H1 (cell line): ENCODE results near the gene A2ML1. TPM values are rescaled to one million over a fixed set of nuclear protein-coding genes. Genes with fewer than 3 reads are reported as not detected.

Source experiments
- CTCF ChIA-PET: fragments of 300-600 bp; sonication (Branson Sonifier 250); formaldehyde crosslinking; loops from one replicate; lab custom pipeline; 2021; ENCODE audit not compliant: partially characterized antibody; lab: Charles Lee
- POLR2A ChIA-PET: fragments of 300-600 bp; sonication (Branson Sonifier 250); formaldehyde crosslinking; loops from one replicate; lab custom pipeline; 2021; ENCODE audit warnings: inconsistent platforms; ENCODE audit not compliant: partially characterized antibody; lab: Charles Lee
- DNase-seq, 2 experiments: peaks; one replicate each; pipeline versions ENCODE4 v3.0.0 to v3.0.0-alpha.2; 2010 to 2022; ENCODE audit warnings: low spot score in 2 of 2, low read depth in 1 of 2, mixed read lengths in 1 of 2
- FAIRE-seq: peaks from 2 replicates; lab custom pipeline; 2011; peaks lifted over from hg19 to GRCh38; lab: Jason Lieb, UNC
- H2AFZ ChIP-seq: 2 replicates; pipeline ENCODE4 v1.8.1; 2012; ENCODE audit warnings: low read length, inconsistent platforms
- H2AK5ac ChIP-seq: 2 replicates; pipeline ENCODE4 v1.6.1; 2013; ENCODE audit warnings: low read depth, low read length
- H2BK120ac ChIP-seq: replicated peaks from 2 replicates; pipeline ENCODE3; 2013; ENCODE audit warnings: low read depth, low read length, inconsistent platforms
- H2BK12ac ChIP-seq: 2 replicates; pipeline ENCODE4 v1.6.1; 2013; ENCODE audit warnings: low read depth, low read length
- H2BK15ac ChIP-seq: 2 replicates; pipeline ENCODE4 v1.6.1; 2013; ENCODE audit warnings: low read length
- H2BK20ac ChIP-seq: 2 replicates; pipeline ENCODE4 v1.6.1; 2013; ENCODE audit warnings: low read length
- H2BK5ac ChIP-seq: 2 replicates; pipeline ENCODE4 v1.6.1; 2013; ENCODE audit warnings: low read depth, low read length
- H3K14ac ChIP-seq: 2 replicates; pipeline ENCODE4 v1.6.1; 2013; ENCODE audit warnings: inconsistent platforms; ENCODE audit not compliant: insufficient read length
- H3K18ac ChIP-seq: 2 replicates; pipeline ENCODE4 v1.6.1; 2013; ENCODE audit warnings: low read length; ENCODE audit errors: extremely low read depth
- H3K23ac ChIP-seq: 2 replicates; pipeline ENCODE4 v1.6.1; 2013; ENCODE audit warnings: inconsistent platforms; ENCODE audit not compliant: insufficient read length
- H3K23me2 ChIP-seq: 2 replicates; pipeline ENCODE4 v1.6.1; 2013; ENCODE audit warnings: low read depth, low read length
- H3K27ac ChIP-seq: 2 replicates; pipeline ENCODE4 v1.6.1; 2011; ENCODE audit warnings: low read depth, low read length, inconsistent platforms
- H3K27me3 ChIP-seq, 4 experiments: replicated peaks in 1 of 4; 1 replicate in 1 of 4; 2 replicates in 3 of 4; pipeline versions ENCODE4 v1.6.1 to v1.8.1; 2011 to 2013; ENCODE audit warnings: low read length in 3 of 4, mild to moderate bottlenecking in 3 of 4, inconsistent platforms in 2 of 4, mixed read lengths in 2 of 4, moderate library complexity in 1 of 4; ENCODE audit not compliant: control insufficient read depth in 3 of 4, insufficient read depth in 3 of 4; ENCODE audit errors: extremely low read depth in 1 of 4
- H3K36me3 ChIP-seq, 4 experiments: 2 replicates each; pipeline versions ENCODE4 v1.6.1 to v1.8.1; 2011 to 2013; ENCODE audit warnings: mild to moderate bottlenecking in 4 of 4, low read length in 3 of 4, moderate library complexity in 2 of 4, control low read depth in 1 of 4, inconsistent platforms in 1 of 4; ENCODE audit not compliant: insufficient read depth in 4 of 4, control insufficient read depth in 2 of 4
- H3K4ac ChIP-seq: replicated peaks from 2 replicates; pipeline ENCODE3; 2013; ENCODE audit warnings: low read length, low read depth, mixed read lengths, inconsistent platforms; ENCODE audit not compliant: insufficient read length
- H3K4me1 ChIP-seq, 4 experiments: replicated peaks in 1 of 4; 1 replicate in 1 of 4; 2 replicates in 3 of 4; pipeline versions ENCODE4 v1.6.1 to v1.8.1; 2011 to 2013; ENCODE audit warnings: low read length in 3 of 4, inconsistent platforms in 2 of 4, mixed read lengths in 1 of 4; ENCODE audit not compliant: insufficient read depth in 4 of 4, control insufficient read depth in 3 of 4
- H3K4me2 ChIP-seq, 2 experiments: 2 replicates each; pipeline versions ENCODE4 v1.6.1 to v1.8.1; 2011 to 2013; ENCODE audit warnings: low read depth in 2 of 2, low read length in 2 of 2, control low read depth in 1 of 2, inconsistent platforms in 1 of 2, mild to moderate bottlenecking in 1 of 2; ENCODE audit not compliant: insufficient read depth in 1 of 2
- H3K4me3 ChIP-seq, 4 experiments: fragments of 200-600, 300-600 bp in 1 of 4; sonication (generic), shearing (Covaris generic), sonication (Bioruptor Twin) in 1 of 4; 2 replicates each; pipeline versions ENCODE4 v1.5.1 to v1.8.1; 2011 to 2016; ENCODE audit warnings: low read length in 4 of 4, low read depth in 3 of 4, control low read depth in 2 of 4, inconsistent platforms in 2 of 4, mild to moderate bottlenecking in 2 of 4, mixed read lengths in 1 of 4, moderate library complexity in 1 of 4; ENCODE audit not compliant: insufficient read depth in 2 of 4; ENCODE audit errors: extremely low read depth in 1 of 4
- H3K56ac ChIP-seq: replicated peaks from 2 replicates; pipeline ENCODE3; 2013; ENCODE audit warnings: low read depth, mild to moderate bottlenecking, mixed read lengths, low read length, inconsistent platforms; ENCODE audit not compliant: insufficient read length
- H3K79me1 ChIP-seq: 2 replicates; pipeline ENCODE4 v1.6.1; 2013; ENCODE audit warnings: low read depth, low read length, control low read depth
- H3K79me2 ChIP-seq, 2 experiments: 2 replicates each; pipeline versions ENCODE4 v1.6.1 to v1.8.1; 2012 to 2013; ENCODE audit warnings: low read length in 2 of 2, mild to moderate bottlenecking in 2 of 2, inconsistent platforms in 1 of 2; ENCODE audit not compliant: insufficient read depth in 2 of 2, control insufficient read depth in 1 of 2
- H3K9ac ChIP-seq, 4 experiments: replicated peaks in 1 of 4; 1 replicate in 1 of 4; 2 replicates in 3 of 4; pipeline versions ENCODE4 v1.6.1 to v1.8.1; 2011 to 2013; ENCODE audit warnings: low read depth in 3 of 4, low read length in 3 of 4, control low read depth in 2 of 4, mild to moderate bottlenecking in 2 of 4, moderate library complexity in 2 of 4, inconsistent platforms in 1 of 4; ENCODE audit errors: extremely low read depth in 1 of 4
- H3K9me3 ChIP-seq, 2 experiments: 2 replicates each; pipeline versions ENCODE4 v1.6.1 to v1.8.1; 2012 to 2013; ENCODE audit warnings: mild to moderate bottlenecking in 2 of 2, moderate library complexity in 2 of 2, control low read depth in 1 of 2, inconsistent platforms in 1 of 2, low read depth in 1 of 2, low read length in 1 of 2, mixed read lengths in 1 of 2; ENCODE audit not compliant: insufficient read depth in 2 of 2
- H4K20me1 ChIP-seq, 2 experiments: replicated peaks in 1 of 2; 2 replicates each; pipeline versions ENCODE3 to v1.8.1; 2011 to 2013; ENCODE audit warnings: inconsistent platforms in 2 of 2, low read length in 2 of 2, mild to moderate bottlenecking in 1 of 2; ENCODE audit not compliant: insufficient read depth in 2 of 2, control insufficient read depth in 1 of 2
- H4K5ac ChIP-seq: 2 replicates; pipeline ENCODE4 v1.6.1; 2013; ENCODE audit warnings: low read length, low read depth, mixed read lengths, inconsistent platforms; ENCODE audit not compliant: insufficient read length
- H4K8ac ChIP-seq: 2 replicates; pipeline ENCODE4 v1.8.0; 2013; ENCODE audit warnings: mild to moderate bottlenecking, moderate library complexity, low read length, inconsistent platforms; ENCODE audit not compliant: insufficient read depth; ENCODE audit errors: extremely low read depth
- H4K91ac ChIP-seq: replicated peaks from 2 replicates; pipeline ENCODE3; 2013; ENCODE audit warnings: low read length, mixed read lengths, inconsistent platforms; ENCODE audit not compliant: insufficient read length
- CBX8 ChIP-seq: fragments of 300-800, 300-1000 bp; sonication (generic); IDR thresholded peaks from 2 replicates; pipeline ENCODE4 v1.7.1; 2016; ENCODE audit warnings: low read depth, low read length, borderline replicate concordance
- EZH2 ChIP-seq: fragments of 200-600 bp; sonication (generic); IDR thresholded peaks from 2 replicates; pipeline ENCODE4 v1.7.1; 2012; ENCODE audit warnings: low read depth, mild to moderate bottlenecking, moderate library complexity, low read length, inconsistent platforms; ENCODE audit not compliant: severe bottlenecking
- HDAC2 ChIP-seq, 2 experiments: fragments of 300-600 bp in 1 of 2; sonication (generic) in 1 of 2; IDR thresholded peaks; 2 replicates each; pipeline ENCODE4 v1.6.1; 2011 to 2012; ENCODE audit warnings: low read depth in 2 of 2, low read length in 2 of 2, mild to moderate bottlenecking in 2 of 2, moderate library complexity in 2 of 2, borderline replicate concordance in 1 of 2, inconsistent platforms in 1 of 2
- RFX5 ChIP-seq: IDR thresholded peaks from 2 replicates; pipeline ENCODE4 v1.6.1; 2011; ENCODE audit warnings: low read depth, low read length, improper control_type of control experiment, borderline replicate concordance
- SIN3A ChIP-seq, 2 experiments: IDR thresholded peaks in 1 of 2; conservative IDR thresholded peaks in 1 of 2; 2 replicates each; pipeline ENCODE4 v1.6.1; 2011 to 2012; ENCODE audit warnings: low read length in 2 of 2, improper control_type of control experiment in 1 of 2, low read depth in 1 of 2, mild to moderate bottlenecking in 1 of 2
- SIRT6 ChIP-seq: IDR thresholded peaks from one replicate; pipeline ENCODE4 v1.7.1; 2012; ENCODE audit warnings: low read length, inconsistent platforms
- SP1 ChIP-seq: IDR thresholded peaks from 2 replicates; pipeline ENCODE4 v1.6.1; 2011; ENCODE audit warnings: low read depth, low read length
- SP2 ChIP-seq: IDR thresholded peaks from 2 replicates; pipeline ENCODE4 v1.6.1; 2012; ENCODE audit warnings: mild to moderate bottlenecking, low read length, inconsistent platforms
- SRF ChIP-seq: IDR thresholded peaks from 2 replicates; pipeline ENCODE4 v1.6.1; 2011; ENCODE audit warnings: mild to moderate bottlenecking, low read depth, low read length, moderate library complexity
- WGBS, 2 experiments: shearing (Covaris generic) in 1 of 2; methylation state at CpG; one replicate each; pipeline versions ENCODE4 v1.1.6 to v1.1.7; 2013 to 2015; ENCODE audit warnings: low lambda C conversion rate in 2 of 2, mixed read lengths in 2 of 2, inconsistent platforms in 1 of 2, low coverage in 1 of 2, missing lambda C conversion rate in 1 of 2; ENCODE audit not compliant: insufficient replicate concordance in 2 of 2, insufficient coverage in 1 of 2, insufficient read length in 1 of 2; ENCODE audit errors: extremely low coverage in 1 of 2, missing lambda C conversion rate in 1 of 2; 5-methylcytosine and 5-hydroxymethylcytosine counted together
- polyA plus RNA-seq, 7 experiments: library from polyadenylated mRNA; depleted of rRNA in 3 of 7; stranded (reverse) in 5 of 7; unstranded in 2 of 7; fragments of >200 nt in 5 of 7; fragments of 200-250 nt in 2 of 7; gene quantifications; 1 replicate in 5 of 7; 2 replicates in 1 of 7; 4 replicates in 1 of 7; pipeline versions ENCODE4 v1.2.1 to v1.2.3, GENCODE V29; 2011 to 2013; ENCODE audit warnings: missing spikeins in 2 of 7, mixed read lengths in 2 of 7
- total RNA-seq: library from RNA; stranded (reverse); fragmentation: NEBNext Ultra II Directional; extraction: Animal tissue kit (Norgen Biotek cat#: 25700); gene quantifications from 2 replicates; pipeline ENCODE4 v1.2.1, GENCODE V29; 2021
- TF ChIP-seq, protein P1 (sequence below): IDR thresholded peaks from 2 replicates; pipeline ENCODE4 v1.6.1; 2012; ENCODE audit warnings: low read length, inconsistent platforms

A2ML1 gene
- total and polyA plus RNA-seq, 2 of the 8 experiments (the other 6 are each of a cell fraction or from before 2014, with no cell fraction given), result 10.2 to 10.3 TPM

DNA sequence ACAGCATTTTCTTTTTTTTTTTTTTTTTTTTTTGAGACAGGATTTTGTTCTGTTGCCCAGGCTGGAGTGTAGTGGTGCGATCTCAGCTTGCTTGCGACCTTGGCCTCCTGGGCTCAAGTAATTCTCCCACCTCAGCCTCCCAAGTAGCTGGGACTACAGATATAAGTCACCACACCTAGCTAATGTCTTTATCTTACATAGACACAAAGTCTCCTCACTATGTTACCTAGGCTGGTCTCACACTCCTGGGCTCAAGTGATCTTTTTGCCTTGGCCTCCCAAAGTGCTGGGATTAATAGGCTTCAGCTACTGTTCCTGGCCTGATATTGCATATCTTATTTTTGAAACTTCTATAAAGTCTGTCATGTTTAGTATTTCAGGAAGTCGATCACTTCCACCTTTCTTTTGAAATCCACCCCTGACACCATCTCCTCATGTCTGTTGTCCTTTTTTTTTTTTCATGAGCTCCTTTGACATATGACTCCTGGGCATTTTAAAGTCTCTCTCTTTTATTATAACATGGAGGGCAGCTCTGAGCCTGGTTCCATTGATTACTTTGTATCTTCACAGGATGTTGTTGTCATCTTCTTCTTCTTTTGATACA, 5.9 kb upstream of the A2ML1 start:
- Histone ChIP-seq H3K23ac (no peak overlapping the region), H2AFZ (no peak overlapping the region), H3K9me3 (no peaks in the 10 kb centered on the region), H2BK12ac (no peak overlapping the region; the same call in 1 of the 2 replicates), H3K4me1 (peaks cover 3 to 16% (median 14%) of the 10 kb centered on the region in 4 experiments; a peak in 6 of 7 replicates), H3K56ac (no peak overlapping the region), H4K8ac (no peak overlapping the region), H2BK15ac (no peak overlapping the region; the same call in 1 of the 2 replicates), H3K9ac (no peak overlapping the region), H3K79me1 (no peaks in the 10 kb centered on the region), H4K91ac (peak overlapping the region; percentile 81), H3K18ac (peak overlapping the region; percentile 82), H4K5ac (peak overlapping the region; percentile 75), H4K20me1 (no peaks in the 10 kb centered on the region), H3K79me2 (no peaks in the 10 kb centered on the region), H3K27me3 (no peaks in the 10 kb centered on the region), H3K23me2 (no peaks in the 10 kb centered on the region; the same call in 1 of the 2 replicates), H3K4me3 (no peak overlapping the region), H2BK120ac (peak overlapping the region; percentile 95), H3K4ac (no peak overlapping the region), H2BK20ac (0 out of 2 replicates have a peak overlapping the region, but pooled peaks have one; percentile 6), H2BK5ac (peak overlapping the region; percentile 81; the same call in 1 of the 2 replicates), H3K36me3 (no peaks in the 10 kb centered on the region), H3K4me2 (no peak overlapping the region), H3K14ac (no peak overlapping the region), H2AK5ac (no peak overlapping the region), H3K27ac (no peak overlapping the region)
- ChIA-PET POLR2A (interaction anchor here (0.8 to 10.4 kb wide), 4 partner anchors 21 to 118 kb away, joined by 3 to 211 read pairs (median 15); partner anchors contain the start of genes PHC1 and RIMKLB), CTCF (interaction anchor here (0.6 to 3.7 kb wide), 6 partner anchors 10 to 134 kb away, joined by 3 to 25 read pairs (median 4); no protein-coding TSS in a partner anchor)
- FAIRE-seq, result no peak
- WGBS, 2 experiments, result 91% methylated on average over 3 of the region's 3 CpGs; no CpG with 5 or more reads in 1 of the 2 experiments
- DNase-seq, result no peak
- TF ChIP-seq HDAC2 (IDR thresholded peaks at IDR 0.05; ENCODE audit: borderline replicate concordance in 1 of 2, low read depth in 2 of 2, low read length in 2 of 2) (no peak), SP2 (no peak), SP1 (no peak), RFX5 (no peak), SIN3A (conservative IDR thresholded peaks at IDR 0.05 in 1 of 2, IDR thresholded peaks at IDR 0.05 in 1 of 2; ENCODE audit: low read depth in 1 of 2, low read length in 2 of 2) (no peak), CBX8 (no peak), SRF (no peak), EZH2 (no peak), SIRT6 (no peak)
- TF ChIP-seq, protein P1, sequence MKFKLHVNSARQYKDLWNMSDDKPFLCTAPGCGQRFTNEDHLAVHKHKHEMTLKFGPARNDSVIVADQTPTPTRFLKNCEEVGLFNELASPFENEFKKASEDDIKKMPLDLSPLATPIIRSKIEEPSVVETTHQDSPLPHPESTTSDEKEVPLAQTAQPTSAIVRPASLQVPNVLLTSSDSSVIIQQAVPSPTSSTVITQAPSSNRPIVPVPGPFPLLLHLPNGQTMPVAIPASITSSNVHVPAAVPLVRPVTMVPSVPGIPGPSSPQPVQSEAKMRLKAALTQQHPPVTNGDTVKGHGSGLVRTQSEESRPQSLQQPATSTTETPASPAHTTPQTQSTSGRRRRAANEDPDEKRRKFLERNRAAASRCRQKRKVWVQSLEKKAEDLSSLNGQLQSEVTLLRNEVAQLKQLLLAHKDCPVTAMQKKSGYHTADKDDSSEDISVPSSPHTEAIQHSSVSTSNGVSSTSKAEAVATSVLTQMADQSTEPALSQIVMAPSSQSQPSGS, result no peak
